Endothelial cell of umbilical vein (primary cell): ENCODE results near the gene KIF22. TPM values are rescaled to one million over a fixed set of nuclear protein-coding genes. Genes with fewer than 3 reads are reported as not detected.

Source experiments
- BruUV-seq: library from RNA; stranded (reverse); fragments of 400-500 nt; replicated peaks from 2 replicates; lab custom pipeline; 2021; lab: Mats Ljungman, UMichigan
- CTCF ChIA-PET: fragments of 300-600, 350-600 bp; sonication (Branson Sonifier 250); formaldehyde crosslinking; loops from one replicate; lab custom pipeline; 2021; ENCODE audit warnings: antibody characterized with exemption, inconsistent platforms; lab: Charles Lee
- POLR2A ChIA-PET: fragments of 300-600, 350-600 bp; sonication (Branson Sonifier 250); formaldehyde crosslinking; loops from one replicate; lab custom pipeline; 2021; ENCODE audit warnings: antibody characterized with exemption, inconsistent platforms; lab: Charles Lee
- DNase-seq: peaks from one replicate; pipeline ENCODE4 v3.0.0-alpha.2; 2011; ENCODE audit warnings: low read depth, low spot score
- FAIRE-seq: peaks from 2 replicates; lab custom pipeline; 2011; peaks lifted over from hg19 to GRCh38; lab: Jason Lieb, UNC
- H2AFZ ChIP-seq: 2 replicates; pipeline ENCODE4 v1.6.0; 2012; ENCODE audit warnings: low read depth, low read length, control low read depth, inconsistent platforms
- H3K27ac ChIP-seq: 2 replicates; pipeline ENCODE4 v1.5.1; 2011; ENCODE audit warnings: low read depth, mild to moderate bottlenecking, control low read depth, low read length, moderate library complexity; ENCODE audit not compliant: insufficient read depth
- H3K27me3 ChIP-seq, 2 experiments: 2 replicates each; pipeline versions ENCODE4 v1.6.0 to v1.6.1; 2011; ENCODE audit warnings: low read length in 2 of 2, mixed read lengths in 1 of 2; ENCODE audit not compliant: control insufficient read depth in 2 of 2, insufficient read depth in 2 of 2
- H3K36me3 ChIP-seq, 2 experiments: 2 replicates in 1 of 2; 3 replicates in 1 of 2; pipeline ENCODE4 v1.5.1; 2011; ENCODE audit warnings: low read length in 2 of 2, mild to moderate bottlenecking in 1 of 2, moderate library complexity in 1 of 2; ENCODE audit not compliant: control insufficient read depth in 2 of 2, insufficient read depth in 2 of 2; ENCODE audit errors: extremely low read depth in 1 of 2
- H3K4me1 ChIP-seq: 3 replicates; pipeline ENCODE4 v1.5.1; 2011; ENCODE audit warnings: mild to moderate bottlenecking, low read length; ENCODE audit not compliant: control insufficient read depth, insufficient read depth; ENCODE audit errors: extremely low read depth
- H3K4me2 ChIP-seq: 2 replicates; pipeline ENCODE4 v1.6.1; 2011; ENCODE audit warnings: low read length, control low read depth, mixed read lengths; ENCODE audit not compliant: insufficient read depth
- H3K4me3 ChIP-seq, 3 experiments: fragments of 200-600 bp in 1 of 3; sonication (generic), shearing (Covaris generic) in 1 of 3; replicated peaks in 1 of 3; 2 replicates each; pipeline ENCODE4 v1.5.1; 2011 to 2016; ENCODE audit warnings: control low read depth in 3 of 3, low read length in 3 of 3, mild to moderate bottlenecking in 2 of 3, inconsistent platforms in 1 of 3, low read depth in 1 of 3, moderate library complexity in 1 of 3; ENCODE audit not compliant: insufficient read depth in 1 of 3
- H3K79me2 ChIP-seq: 2 replicates; pipeline ENCODE4 v1.6.0; 2012; ENCODE audit warnings: low read length, inconsistent platforms; ENCODE audit not compliant: control insufficient read depth, insufficient read depth
- H3K9ac ChIP-seq: replicated peaks from 2 replicates; pipeline ENCODE3; 2011; ENCODE audit warnings: low read length, control low read depth; ENCODE audit not compliant: insufficient read depth; ENCODE audit errors: extremely low read depth
- H3K9me1 ChIP-seq: replicated peaks from 3 replicates; pipeline ENCODE4 v1.6.0; 2011; ENCODE audit warnings: mild to moderate bottlenecking, low read length; ENCODE audit not compliant: control insufficient read depth, insufficient read depth; ENCODE audit errors: extremely low read depth
- H3K9me3 ChIP-seq: replicated peaks from 2 replicates; pipeline ENCODE4 v1.5.1; 2012; ENCODE audit warnings: low read length, inconsistent platforms; ENCODE audit not compliant: control insufficient read depth, insufficient read depth
- H4K20me1 ChIP-seq: replicated peaks from 2 replicates; pipeline ENCODE3; 2011; ENCODE audit warnings: mild to moderate bottlenecking, low read length; ENCODE audit not compliant: control insufficient read depth, insufficient read depth; ENCODE audit errors: extremely low read depth
- CTCF ChIP-seq, 2 donors: IDR thresholded peaks; 1 replicate in 1 of 2; 2 replicates in 1 of 2; pipeline ENCODE4 v1.5.1; 2011; ENCODE audit warnings: low read length in 2 of 2, mild to moderate bottlenecking in 2 of 2, moderate library complexity in 2 of 2, control low read depth in 1 of 2, inconsistent platforms in 1 of 2, low read depth in 1 of 2; ENCODE audit not compliant: insufficient read depth in 1 of 2; ENCODE audit errors: extremely low read depth in 1 of 2
- EZH2 ChIP-seq: IDR thresholded peaks from 2 replicates; pipeline ENCODE4 v1.6.1; 2012; ENCODE audit warnings: borderline replicate concordance, low read depth, mild to moderate bottlenecking, moderate library complexity, low read length, inconsistent platforms; ENCODE audit not compliant: severe bottlenecking
- FOS ChIP-seq: IDR thresholded peaks from 2 replicates; pipeline ENCODE4 v1.6.1; 2011; ENCODE audit warnings: mild to moderate bottlenecking, low read length, moderate library complexity, borderline replicate concordance; ENCODE audit not compliant: insufficient read depth
- GATA2 ChIP-seq: IDR thresholded peaks from 2 replicates; pipeline ENCODE4 v1.7.0; 2011; ENCODE audit warnings: low read depth, mild to moderate bottlenecking, moderate library complexity, mixed read lengths, low read length; ENCODE audit not compliant: insufficient read length, insufficient read depth
- JUN ChIP-seq: IDR thresholded peaks from 2 replicates; pipeline ENCODE4 v1.6.1; 2011; ENCODE audit warnings: borderline replicate concordance, low read depth; ENCODE audit not compliant: insufficient read length, insufficient read depth
- MYC ChIP-seq: IDR thresholded peaks from one replicate; pipeline ENCODE4 v1.6.1; 2011; ENCODE audit warnings: mild to moderate bottlenecking, low read depth, low read length
- POLR2A ChIP-seq: IDR thresholded peaks from 2 replicates; pipeline ENCODE4 v1.6.1; 2012; ENCODE audit warnings: low read depth, mild to moderate bottlenecking, control low read depth, low read length
- POLR2AphosphoS5 ChIP-seq: IDR thresholded peaks from 2 replicates; pipeline ENCODE4 v1.6.1; 2012; ENCODE audit warnings: low read depth, mild to moderate bottlenecking, control low read depth, low read length, moderate library complexity; ENCODE audit not compliant: insufficient read depth
- dilution Hi-C: fragments of 300-500 bp; cut with MboI; formaldehyde crosslinking; loops from one replicate; pipeline ENCODE4 v1.15.0; 2019; ENCODE audit warnings: low sequenced_read_pairs; ENCODE audit not compliant: extremely low pct_ligation_motif_present
- intact Hi-C: fragments of 100-400 bp; cut with micrococcal nuclease; formaldehyde crosslinking; loops from one replicate; pipeline ENCODE4 v1.10.0; 2022
- polyA plus RNA-seq, 4 experiments: library from polyadenylated mRNA; depleted of rRNA in 3 of 4; stranded (reverse) in 3 of 4; unstranded in 1 of 4; fragments of >200 nt; gene quantifications; 2 replicates each; pipeline versions ENCODE4 v1.2.1 to v1.2.3, GENCODE V29; 2011 to 2012; ENCODE audit warnings: missing spikeins in 1 of 4
- total RNA-seq: library from RNA; stranded (reverse); gene quantifications from 2 replicates; pipeline ENCODE4 v1.2.3, GENCODE V29; 2021

Gene KIF22
- total and polyA plus RNA-seq, 2 donors (not counting 3 experiments of a cell fraction or from before 2014, with no cell fraction given) = 67.3 to 90.0 TPM

GRCh38 chr16:29816694-29817441 is 26.3 kb downstream of the KIF22 start:
- POLR2A ChIA-PET = no interaction called here
- no TSS peak for BruUV-seq
- Histone ChIP-seq H3K9ac (peak overlapping the region; percentile 53), H3K79me2 (peaks cover 22% of the 10 kb centered on the region), H3K4me2 (peak overlapping the region; percentile 48), H4K20me1 (no peaks in the 10 kb centered on the region), H3K27ac (peak overlapping the region; percentile 27), H3K9me1 (no peaks in the 10 kb centered on the region), H3K4me1 (peaks cover 37% of the 10 kb centered on the region), H2AFZ (peak overlapping the region; percentile 52), H3K4me3 (peak overlapping the region; percentile 65 to 85 (median 81)), H3K9me3 (no peaks in the 10 kb centered on the region), H3K27me3 (no peaks in the 10 kb centered on the region), H3K36me3 (peaks cover 0 to 5% of the 10 kb centered on the region in 2 experiments)
- dilution Hi-C loops = no loop called here
- intact Hi-C loops = loop anchor here (1.0 kb wide), 3 partner anchors 7 to 88 kb away; partner anchors contain the start of gene KIF22
- peak in 1 of 2 donors; percentile 21 for TF ChIP-seq CTCF (IDR thresholded peaks at IDR 0.05; ENCODE audit: extremely low read depth in 1 of 2, insufficient read depth in 1 of 2, low read depth in 1 of 2, low read length in 2 of 2)
- TF ChIP-seq GATA2 = no peak
- TF ChIP-seq EZH2 = no peak
- peak; percentile 39 for TF ChIP-seq POLR2A
- TF ChIP-seq POLR2AphosphoS5 = no peak
- no peak for TF ChIP-seq FOS
- TF ChIP-seq MYC = peak; percentile 19
- TF ChIP-seq JUN = no peak
- DNase-seq (peak; percentile 56), FAIRE-seq (peak; percentile 77)
- CTCF ChIA-PET = interaction anchor here (0.6 to 8.2 kb wide), 12 partner anchors 9 to 215 kb away, joined by 3 to 140 read pairs (median 6); partner anchors contain the start of gene KIF22
